GM21576 (cell line): ENCODE data around the gene NME5.

ENCODE experiments used
- ATAC-seq: cut with Tn5 transposase; IDR thresholded peaks from one replicate; pipeline ENCODE4 v1.9.1; 2021; ENCODE audit warnings: mild to moderate bottlenecking, moderate library complexity; ENCODE audit not compliant: unreplicated experiment

The NME5 gene

GRCh38 chr5:138140268-138140667 lies 1.0 kb upstream of the NME5 start:
- ATAC-seq, result no peak

DNA sequence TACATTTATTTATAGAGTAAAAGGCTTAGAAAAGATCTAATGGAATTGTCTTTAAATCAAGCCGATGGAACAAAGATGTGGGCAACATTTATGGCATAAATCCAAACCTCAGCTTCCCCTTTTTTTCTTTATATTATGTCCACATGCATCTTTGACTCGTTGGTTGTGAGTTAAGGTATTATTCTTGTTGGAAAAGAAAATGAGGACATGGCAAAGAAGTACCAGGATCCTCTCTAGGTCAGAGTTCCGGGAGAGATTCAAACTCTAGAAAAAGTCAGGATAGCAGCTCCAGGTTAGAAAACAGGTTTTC lies 508 bp upstream of the NME5 start:
- ATAC-seq, result no peak

GRCh38 chr5:138132543-138132942 lies 6.7 kb downstream of the NME5 start:
- ATAC-seq, result no peak

DNA sequence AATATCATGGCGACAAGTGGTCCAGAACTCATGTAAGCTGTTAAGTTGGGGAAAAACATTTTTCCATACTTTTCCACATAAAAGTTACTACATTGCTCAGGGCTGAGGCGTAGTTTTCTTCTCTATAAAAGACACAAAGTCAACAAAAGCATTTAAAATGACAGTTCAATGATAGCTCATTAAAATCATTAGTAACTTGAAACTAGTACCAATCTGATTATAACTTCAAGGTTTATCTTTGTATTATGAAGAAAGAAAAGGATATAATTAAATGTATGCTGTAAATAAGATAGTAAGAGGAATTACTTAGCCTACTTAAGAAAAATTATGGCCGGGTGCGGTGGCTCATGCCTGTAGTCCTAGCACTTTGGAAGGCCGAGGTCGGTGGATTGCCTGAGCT lies 9.9 kb downstream of the NME5 start:
- ATAC-seq, result no peak

DNA sequence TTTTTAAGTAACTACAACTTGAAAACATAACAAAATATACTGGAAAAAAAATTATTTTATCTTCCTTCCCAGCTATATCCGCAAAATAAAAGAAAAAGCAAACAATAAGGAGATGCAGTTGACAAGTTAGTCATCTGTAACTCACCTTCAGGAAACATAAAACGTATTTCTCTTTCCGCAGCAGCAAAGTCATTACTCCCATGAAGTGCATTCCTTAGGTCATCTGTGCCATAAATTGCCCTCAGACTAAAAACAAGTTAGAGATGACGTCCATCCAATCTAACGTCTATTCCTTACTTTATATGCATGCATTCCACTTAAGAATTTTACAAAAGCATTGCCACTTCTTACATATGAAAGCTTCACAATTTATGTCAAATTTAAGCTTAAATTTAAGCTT lies 10.9 kb downstream of the NME5 start:
- no peak for ATAC-seq

- no peak for ATAC-seq
These were observed 24.0 kb downstream of the NME5 start for GRCh38 chr5:138115254-138115653.

DNA sequence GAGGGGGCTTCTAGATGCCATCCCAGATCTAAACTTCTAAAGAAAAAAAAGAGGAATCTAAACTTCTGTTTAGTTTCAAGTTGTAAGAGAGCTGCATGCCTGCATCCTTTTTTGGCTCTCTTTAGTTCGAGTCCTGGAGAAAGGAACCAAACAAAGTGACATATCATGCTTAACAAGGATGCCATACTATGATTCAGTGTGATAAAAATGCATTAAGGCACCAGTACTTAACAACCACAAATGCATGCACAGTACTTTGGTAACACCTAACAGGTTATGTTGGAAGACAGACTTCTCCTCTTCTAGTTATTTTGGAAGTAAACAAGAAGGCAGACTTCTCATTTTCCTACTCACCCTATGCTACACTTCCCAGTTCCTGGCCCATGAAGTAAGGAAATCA lies 27.3 kb downstream of the NME5 start:
- ATAC-seq, result no peak

GRCh38 chr5:138111181-138111580 lies 28.0 kb downstream of the NME5 start:
- ATAC-seq, result no peak

DNA sequence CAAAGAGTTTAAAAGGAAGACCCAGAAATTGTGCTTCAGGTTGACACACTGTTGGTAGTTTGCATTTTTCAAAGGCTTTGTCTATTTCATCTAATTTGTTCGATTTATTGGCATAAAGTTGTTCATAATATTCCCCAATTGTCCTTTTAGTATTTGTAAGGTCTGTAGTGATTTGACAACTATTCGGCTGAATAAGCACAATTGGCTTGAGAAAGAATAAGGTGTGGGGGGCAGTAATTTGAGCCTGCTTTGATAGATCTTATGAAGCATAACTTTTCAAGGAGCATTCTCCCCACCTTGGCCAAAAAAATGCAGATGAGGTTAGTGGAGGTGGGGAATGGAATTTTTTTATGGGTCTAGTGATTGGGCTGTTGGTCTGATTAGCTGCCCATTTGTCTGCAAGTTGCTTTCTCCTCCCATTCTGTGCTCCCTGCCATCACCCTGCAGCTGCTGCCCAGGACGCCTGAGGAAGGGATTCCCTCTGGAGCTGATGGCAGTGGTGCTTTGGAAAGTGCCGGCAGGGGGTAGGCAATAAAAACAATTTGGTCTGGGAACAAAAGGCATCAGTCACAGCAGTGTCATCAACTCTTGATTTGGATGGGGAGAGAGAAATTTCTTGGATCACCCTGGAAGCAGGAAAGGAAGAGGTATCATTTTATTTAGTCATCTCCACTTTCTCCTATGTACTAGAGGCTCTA lies 28.8 kb downstream of the NME5 start:
- no peak for ATAC-seq

GRCh38 chr5:138109463-138110265 lies 29.6 kb downstream of the NME5 start:
- no peak for ATAC-seq

DNA sequence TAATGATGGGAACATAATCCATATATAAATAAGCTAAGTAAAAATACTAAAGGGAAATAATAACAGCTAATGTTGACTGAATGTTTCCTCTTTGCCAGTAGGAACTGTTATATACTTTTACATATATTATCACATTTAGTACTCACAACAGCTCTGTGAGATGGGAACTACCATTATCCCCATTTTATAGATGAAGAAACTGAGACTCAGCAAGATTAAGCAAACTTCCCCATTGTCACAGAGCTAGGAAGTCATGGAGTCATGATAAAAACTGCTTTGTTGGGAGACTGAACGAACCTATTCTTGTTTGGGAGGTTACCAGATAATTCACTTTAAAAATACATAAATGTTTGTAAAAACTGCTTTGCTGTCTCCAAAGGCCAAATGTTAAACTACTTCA lies 32.0 kb downstream of the NME5 start:
- ATAC-seq, result no peak

DNA sequence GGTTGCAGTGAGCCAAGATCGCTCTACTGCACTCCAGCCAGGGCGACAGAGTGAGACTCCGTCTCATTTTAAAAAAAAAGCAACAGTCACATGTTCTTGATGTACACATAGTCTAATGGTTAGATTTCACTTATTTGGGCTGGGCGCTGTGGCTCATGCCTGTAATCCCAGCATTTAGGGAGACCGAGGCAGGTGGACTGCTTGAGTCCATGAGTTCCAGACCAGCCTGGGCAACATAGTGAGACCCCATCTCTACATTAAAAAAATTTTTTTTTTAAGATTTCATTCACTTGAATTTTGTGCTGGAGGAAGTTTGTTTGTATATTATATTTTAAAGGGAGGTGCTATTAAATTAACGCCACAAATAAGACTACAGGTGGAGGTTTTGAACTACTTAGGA lies 33.5 kb downstream of the NME5 start:
- ATAC-seq, result no peak

- no peak for ATAC-seq
These were observed 36.0 kb downstream of the NME5 start for GRCh38 chr5:138103319-138103637.

GRCh38 chr5:138102454-138103318 lies 36.5 kb downstream of the NME5 start:
- ATAC-seq, result no peak

- no peak for ATAC-seq
These were observed 42.0 kb downstream of the NME5 start for GRCh38 chr5:138096997-138097828.

DNA sequence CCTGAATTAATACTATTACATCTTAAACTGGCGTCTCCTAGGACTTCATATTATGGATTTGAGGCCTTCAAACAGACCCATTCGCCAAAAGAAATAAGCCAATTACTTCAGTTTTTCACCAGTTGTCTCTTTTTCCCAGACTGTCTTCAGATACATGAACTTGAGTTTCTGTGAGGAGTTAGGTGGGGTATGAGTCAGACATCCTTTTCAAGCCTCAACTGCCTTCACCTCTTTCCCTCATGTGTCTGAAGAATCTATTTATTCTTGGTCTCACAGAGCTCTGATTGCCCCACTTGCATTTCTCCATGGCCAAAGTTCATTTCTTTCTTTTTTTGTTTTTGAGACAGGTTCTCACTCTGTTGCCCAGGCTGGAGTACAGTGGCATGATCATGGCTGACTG lies 42.9 kb downstream of the NME5 start:
- no peak for ATAC-seq

GRCh38 chr5:138095100-138095907 lies 43.9 kb downstream of the NME5 start:
- no peak for ATAC-seq

DNA sequence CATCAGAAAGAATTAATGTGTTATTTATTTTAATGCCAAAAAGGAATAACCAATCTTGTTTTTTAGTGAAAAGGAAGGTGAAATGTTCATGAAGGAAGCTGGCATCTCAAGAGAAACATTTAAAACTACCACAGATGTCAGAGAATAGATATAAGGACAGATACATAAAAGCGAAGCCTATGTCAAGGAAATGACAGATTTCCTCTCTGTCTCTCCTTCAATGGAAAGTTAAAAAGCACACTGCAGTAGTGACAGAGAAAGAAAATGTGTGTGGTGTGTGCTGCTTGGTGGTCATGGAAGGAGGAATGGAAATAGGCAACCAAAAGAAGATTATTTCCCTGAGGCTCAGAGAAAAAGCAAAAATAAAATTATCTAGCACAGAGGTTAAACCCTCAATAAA lies 46.2 kb downstream of the NME5 start:
- ATAC-seq, result no peak

DNA sequence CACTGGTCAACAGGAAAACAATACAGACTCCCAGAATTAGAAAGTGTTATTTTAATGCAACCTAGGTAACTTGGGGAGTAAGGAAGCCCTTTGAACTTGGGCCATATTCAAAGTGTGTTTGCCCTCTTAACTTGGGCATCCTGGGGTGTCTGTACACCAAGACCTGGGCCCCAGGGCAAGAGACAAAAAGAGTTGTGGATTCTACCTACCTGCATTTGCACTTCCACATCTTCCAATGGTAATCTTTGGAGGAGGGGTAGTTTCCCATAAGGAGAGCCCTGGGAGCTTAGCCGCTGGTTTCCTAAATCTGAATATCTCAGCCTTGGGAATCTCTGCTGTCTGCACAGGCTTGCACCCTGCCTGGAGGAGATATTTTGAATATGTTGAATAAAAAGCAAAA lies 46.9 kb downstream of the NME5 start:
- no peak for ATAC-seq

DNA sequence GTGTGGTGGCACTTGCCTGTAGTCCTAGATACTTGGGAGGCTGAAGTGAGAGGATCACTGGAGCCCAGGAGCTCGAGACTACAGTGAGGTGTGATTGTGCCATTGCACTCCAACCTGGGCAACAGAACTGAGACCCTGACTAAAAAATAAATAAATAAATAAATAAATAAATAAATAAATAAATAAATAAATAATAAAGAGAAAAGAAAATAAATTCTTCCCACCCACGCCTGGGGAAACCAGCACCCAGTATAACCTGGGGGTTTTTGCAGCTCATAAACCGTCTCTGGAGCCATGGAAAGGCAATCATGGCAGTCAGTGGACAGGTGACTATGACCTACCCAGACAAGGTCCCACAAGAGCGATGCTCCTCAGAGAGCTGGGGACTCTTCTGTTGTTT lies 47.5 kb downstream of the NME5 start:
- ATAC-seq, result no peak
